Measurements from ENCODE around the gene DENND6A. TPM values are rescaled to one million over a fixed set of nuclear protein-coding genes. Genes with fewer than 3 reads are reported as not detected.

DENND6A gene
- total and polyA plus RNA-seq, 2 of the 13 experiments (the other 11 are each of a cell fraction or from before 2014, with no cell fraction given) = 9.4 to 11.1 TPM

DNA sequence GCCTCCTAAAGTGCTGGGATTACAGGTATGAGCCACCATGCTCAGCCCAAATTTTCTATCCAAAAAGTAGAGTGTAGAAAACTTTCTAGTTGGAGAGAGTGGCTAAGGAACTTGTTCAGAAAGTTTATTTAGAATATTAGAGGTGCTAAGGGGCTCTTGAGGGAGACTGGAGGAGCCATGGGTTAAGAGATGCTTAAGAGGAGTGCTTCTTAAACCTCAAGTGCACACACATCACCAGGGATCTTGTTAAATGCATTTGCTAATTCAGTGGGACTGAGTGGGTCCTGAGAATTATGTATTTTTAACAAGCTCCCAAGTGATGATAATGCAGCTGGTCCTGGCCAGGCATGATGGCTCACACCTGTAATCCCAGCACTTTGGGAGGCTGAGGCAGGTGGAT is 33.5 kb upstream of the DENND6A start:
- H3K4me2 ChIP-seq (ENCODE audit: low read depth, low read length) = no peak overlapping the region
- POLR2A ChIA-PET = no interaction called here
- H3K4me3 ChIP-seq (replicated peaks in 1 of 3; ENCODE audit: insufficient read depth in 1 of 3, low read depth in 2 of 3, low read length in 3 of 3) = no peak overlapping the region
- no peaks in the 10 kb centered on the region for H4K20me1 ChIP-seq (ENCODE audit: insufficient read depth, low read length)
- CTCF ChIA-PET (ENCODE audit: low intra/inter-chr PET ratio, low total read pairs) = no interaction called here
- no TSS peak for BruUV-seq (replicated peaks)
- in situ Hi-C loops (cut with HindIII; ENCODE audit: extremely low pct_ligation_motif_present, low pct_unique_long_range_greater_than_20kb) (no loop called here), intact Hi-C loops (cut with micrococcal nuclease; ENCODE audit: unreplicated experiment) (no loop called here)
- H3K27ac ChIP-seq (ENCODE audit: extremely low read length, insufficient read depth, low read length) = no peak overlapping the region
- H3K4me1 ChIP-seq (ENCODE audit: insufficient read depth, low read length) = peaks cover 10% of the 10 kb centered on the region
- H3K9ac ChIP-seq (ENCODE audit: insufficient read depth, low read depth, low read length) = no peak overlapping the region
- H3K36me3 ChIP-seq (replicated peaks in 1 of 2; ENCODE audit: control insufficient read depth in 1 of 2, insufficient read depth in 2 of 2, low read length in 2 of 2) = no peaks in the 10 kb centered on the region
- TF ChIP-seq ZNF317 (CRISPR knock-in tag; IDR thresholded peaks at IDR 0.05) (no peak), CEBPG (CRISPR knock-in tag; IDR thresholded peaks at IDR 0.05) (no peak)
- TF ChIP-seq, protein P1, sequence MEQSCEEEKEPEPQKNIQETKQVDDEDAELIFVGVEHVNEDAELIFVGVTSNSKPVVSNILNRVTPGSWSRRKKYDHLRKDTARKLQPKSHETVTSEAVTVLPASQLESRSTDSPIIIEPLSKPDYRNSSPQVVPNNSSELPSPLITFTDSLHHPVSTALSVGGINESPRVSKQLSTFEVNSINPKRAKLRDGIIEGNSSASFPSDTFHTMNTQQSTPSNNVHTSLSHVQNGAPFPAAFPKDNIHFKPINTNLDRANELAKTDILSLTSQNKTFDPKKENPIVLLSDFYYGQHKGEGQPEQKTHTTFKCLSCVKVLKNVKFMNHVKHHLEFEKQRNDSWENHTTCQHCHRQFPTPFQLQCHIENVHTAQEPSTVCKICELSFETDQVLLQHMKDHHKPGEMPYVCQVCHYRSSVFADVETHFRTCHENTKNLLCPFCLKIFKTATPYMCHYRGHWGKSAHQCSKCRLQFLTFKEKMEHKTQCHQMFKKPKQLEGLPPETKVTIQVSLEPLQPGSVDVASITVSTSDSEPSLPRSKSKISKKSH (CRISPR knock-in tag; IDR thresholded peaks at IDR 0.05; ENCODE audit: borderline replicate concordance) = no peak
- TF ChIP-seq, protein P2, sequence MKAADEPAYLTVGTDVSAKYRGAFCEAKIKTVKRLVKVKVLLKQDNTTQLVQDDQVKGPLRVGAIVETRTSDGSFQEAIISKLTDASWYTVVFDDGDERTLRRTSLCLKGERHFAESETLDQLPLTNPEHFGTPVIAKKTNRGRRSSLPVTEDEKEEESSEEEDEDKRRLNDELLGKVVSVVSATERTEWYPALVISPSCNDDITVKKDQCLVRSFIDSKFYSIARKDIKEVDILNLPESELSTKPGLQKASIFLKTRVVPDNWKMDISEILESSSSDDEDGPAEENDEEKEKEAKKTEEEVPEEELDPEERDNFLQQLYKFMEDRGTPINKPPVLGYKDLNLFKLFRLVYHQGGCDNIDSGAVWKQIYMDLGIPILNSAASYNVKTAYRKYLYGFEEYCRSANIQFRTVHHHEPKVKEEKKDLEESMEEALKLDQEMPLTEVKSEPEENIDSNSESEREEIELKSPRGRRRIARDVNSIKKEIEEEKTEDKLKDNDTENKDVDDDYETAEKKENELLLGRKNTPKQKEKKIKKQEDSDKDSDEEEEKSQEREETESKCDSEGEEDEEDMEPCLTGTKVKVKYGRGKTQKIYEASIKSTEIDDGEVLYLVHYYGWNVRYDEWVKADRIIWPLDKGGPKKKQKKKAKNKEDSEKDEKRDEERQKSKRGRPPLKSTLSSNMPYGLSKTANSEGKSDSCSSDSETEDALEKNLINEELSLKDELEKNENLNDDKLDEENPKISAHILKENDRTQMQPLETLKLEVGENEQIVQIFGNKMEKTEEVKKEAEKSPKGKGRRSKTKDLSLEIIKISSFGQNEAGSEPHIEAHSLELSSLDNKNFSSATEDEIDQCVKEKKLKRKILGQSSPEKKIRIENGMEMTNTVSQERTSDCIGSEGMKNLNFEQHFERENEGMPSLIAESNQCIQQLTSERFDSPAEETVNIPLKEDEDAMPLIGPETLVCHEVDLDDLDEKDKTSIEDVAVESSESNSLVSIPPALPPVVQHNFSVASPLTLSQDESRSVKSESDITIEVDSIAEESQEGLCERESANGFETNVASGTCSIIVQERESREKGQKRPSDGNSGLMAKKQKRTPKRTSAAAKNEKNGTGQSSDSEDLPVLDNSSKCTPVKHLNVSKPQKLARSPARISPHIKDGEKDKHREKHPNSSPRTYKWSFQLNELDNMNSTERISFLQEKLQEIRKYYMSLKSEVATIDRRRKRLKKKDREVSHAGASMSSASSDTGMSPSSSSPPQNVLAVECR (CRISPR knock-in tag; IDR thresholded peaks at IDR 0.05; ENCODE audit: borderline replicate concordance) = no peak
- TF ChIP-seq, protein P3, sequence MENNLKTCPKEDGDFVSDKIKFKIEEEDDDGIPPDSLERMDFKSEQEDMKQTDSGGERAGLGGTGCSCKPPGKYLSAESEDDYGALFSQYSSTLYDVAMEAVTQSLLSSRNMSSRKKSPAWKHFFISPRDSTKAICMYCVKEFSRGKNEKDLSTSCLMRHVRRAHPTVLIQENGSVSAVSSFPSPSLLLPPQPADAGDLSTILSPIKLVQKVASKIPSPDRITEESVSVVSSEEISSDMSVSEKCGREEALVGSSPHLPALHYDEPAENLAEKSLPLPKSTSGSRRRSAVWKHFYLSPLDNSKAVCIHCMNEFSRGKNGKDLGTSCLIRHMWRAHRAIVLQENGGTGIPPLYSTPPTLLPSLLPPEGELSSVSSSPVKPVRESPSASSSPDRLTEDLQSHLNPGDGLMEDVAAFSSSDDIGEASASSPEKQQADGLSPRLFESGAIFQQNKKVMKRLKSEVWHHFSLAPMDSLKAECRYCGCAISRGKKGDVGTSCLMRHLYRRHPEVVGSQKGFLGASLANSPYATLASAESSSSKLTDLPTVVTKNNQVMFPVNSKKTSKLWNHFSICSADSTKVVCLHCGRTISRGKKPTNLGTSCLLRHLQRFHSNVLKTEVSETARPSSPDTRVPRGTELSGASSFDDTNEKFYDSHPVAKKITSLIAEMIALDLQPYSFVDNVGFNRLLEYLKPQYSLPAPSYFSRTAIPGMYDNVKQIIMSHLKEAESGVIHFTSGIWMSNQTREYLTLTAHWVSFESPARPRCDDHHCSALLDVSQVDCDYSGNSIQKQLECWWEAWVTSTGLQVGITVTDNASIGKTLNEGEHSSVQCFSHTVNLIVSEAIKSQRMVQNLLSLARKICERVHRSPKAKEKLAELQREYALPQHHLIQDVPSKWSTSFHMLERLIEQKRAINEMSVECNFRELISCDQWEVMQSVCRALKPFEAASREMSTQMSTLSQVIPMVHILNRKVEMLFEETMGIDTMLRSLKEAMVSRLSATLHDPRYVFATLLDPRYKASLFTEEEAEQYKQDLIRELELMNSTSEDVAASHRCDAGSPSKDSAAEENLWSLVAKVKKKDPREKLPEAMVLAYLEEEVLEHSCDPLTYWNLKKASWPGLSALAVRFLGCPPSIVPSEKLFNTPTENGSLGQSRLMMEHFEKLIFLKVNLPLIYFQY (CRISPR knock-in tag; IDR thresholded peaks at IDR 0.05; ENCODE audit: borderline replicate concordance) = no peak
- TF ChIP-seq, protein P4, sequence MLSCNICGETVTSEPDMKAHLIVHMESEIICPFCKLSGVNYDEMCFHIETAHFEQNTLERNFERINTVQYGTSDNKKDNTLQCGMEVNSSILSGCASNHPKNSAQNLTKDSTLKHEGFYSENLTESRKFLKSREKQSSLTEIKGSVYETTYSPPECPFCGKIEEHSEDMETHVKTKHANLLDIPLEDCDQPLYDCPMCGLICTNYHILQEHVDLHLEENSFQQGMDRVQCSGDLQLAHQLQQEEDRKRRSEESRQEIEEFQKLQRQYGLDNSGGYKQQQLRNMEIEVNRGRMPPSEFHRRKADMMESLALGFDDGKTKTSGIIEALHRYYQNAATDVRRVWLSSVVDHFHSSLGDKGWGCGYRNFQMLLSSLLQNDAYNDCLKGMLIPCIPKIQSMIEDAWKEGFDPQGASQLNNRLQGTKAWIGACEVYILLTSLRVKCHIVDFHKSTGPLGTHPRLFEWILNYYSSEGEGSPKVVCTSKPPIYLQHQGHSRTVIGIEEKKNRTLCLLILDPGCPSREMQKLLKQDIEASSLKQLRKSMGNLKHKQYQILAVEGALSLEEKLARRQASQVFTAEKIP (CRISPR knock-in tag; IDR thresholded peaks at IDR 0.05; ENCODE audit: borderline replicate concordance) = no peak
- H3K79me2 ChIP-seq (ENCODE audit: insufficient read depth, low read length) = no peaks in the 10 kb centered on the region
- ATAC-seq (no peak), FAIRE-seq (no peak), DNase-seq (ENCODE audit: low spot score) (no peak)
- no peaks in the 10 kb centered on the region for H3K9me3 ChIP-seq (ENCODE audit: low read length)
- no peaks in the 10 kb centered on the region for H3K27me3 ChIP-seq (ENCODE audit: control insufficient read depth in 1 of 2, insufficient read depth in 2 of 2, low read length in 2 of 2)
- no peak overlapping the region for H2AFZ ChIP-seq (ENCODE audit: low read length)
